K562 (cell line): Measurements from ENCODE around the gene COL20A1. TPM values are rescaled to one million over a fixed set of nuclear protein-coding genes. Genes with fewer than 3 reads are reported as not detected.

ENCODE experiments used
- ATF1 ChIP-seq, 2 experiments: fragments of 450-650 bp in 1 of 2; IDR thresholded peaks; 2 replicates each; pipeline ENCODE4 v1.6.1; 2016; ENCODE audit warnings: missing compliant biosample characterization in 1 of 2, missing genetic modification characterization in 1 of 2
- CREB1 ChIP-seq, 2 experiments: sonication (generic) in 1 of 2; formaldehyde crosslinking in 1 of 2; IDR thresholded peaks; 2 replicates each; pipeline versions ENCODE4 v1.6.1 to v1.8.0; 2012 to 2022; ENCODE audit warnings: inconsistent platforms in 1 of 2, mild to moderate bottlenecking in 1 of 2, missing genetic modification reagents in 1 of 2, moderate library complexity in 1 of 2
- GABPB1 ChIP-seq: sonication (generic); formaldehyde crosslinking; IDR thresholded peaks from 2 replicates; pipeline ENCODE4 v1.8.0; 2022; ENCODE audit warnings: mild to moderate bottlenecking, missing genetic modification reagents
- HCFC1 ChIP-seq: IDR thresholded peaks from 2 replicates; pipeline ENCODE4 v1.6.1; 2012; ENCODE audit warnings: low read depth, low read length, improper control_type of control experiment
- HMG20A ChIP-seq: fragments of 450-650 bp; formaldehyde crosslinking; conservative IDR thresholded peaks from 2 replicates; pipeline ENCODE4 v1.4.0; 2020; ENCODE audit warnings: mild to moderate bottlenecking, mixed read lengths
- HSF4 ChIP-seq: fragments of 250-450 bp; sonication (Bioruptor Pico); IDR thresholded peaks from 2 replicates; pipeline ENCODE4 v2.1.2; 2022; ENCODE audit warnings: mild to moderate bottlenecking, moderate library complexity, borderline replicate concordance
- KLF1 ChIP-seq: fragments of 450-650 bp; IDR thresholded peaks from 2 replicates; pipeline ENCODE4 v1.6.1; 2016; ENCODE audit warnings: missing genetic modification characterization, missing compliant biosample characterization
- MTA3 ChIP-seq: fragments of 450-650 bp; formaldehyde crosslinking; IDR thresholded peaks from 2 replicates; pipeline ENCODE4 v1.6.1; 2017; ENCODE audit warnings: mild to moderate bottlenecking, borderline replicate concordance
- SREBF1 ChIP-seq: fragments of 150-350 bp; IDR thresholded peaks from 2 replicates; pipeline ENCODE4 v1.6.1; 2014; ENCODE audit warnings: antibody characterized with exemption, low read depth, low read length, borderline replicate concordance
- SRSF9 ChIP-seq: fragments of 200-400 bp; formaldehyde crosslinking; IDR thresholded peaks from 2 replicates; pipeline ENCODE4 v1.6.1; 2017; ENCODE audit warnings: low read depth, low read length, borderline replicate concordance
- STAG1 ChIP-seq: sonication (generic); formaldehyde crosslinking; IDR thresholded peaks from 2 replicates; pipeline ENCODE4 v1.5.0; 2020; ENCODE audit warnings: missing genetic modification reagents, borderline replicate concordance
- XRCC3 ChIP-seq: fragments of 450-650 bp; IDR thresholded peaks from 2 replicates; pipeline ENCODE4 v1.6.1; 2017; ENCODE audit warnings: mild to moderate bottlenecking, moderate library complexity
- ZEB2 ChIP-seq: fragments of 450-650 bp; IDR thresholded peaks from 2 replicates; pipeline ENCODE4 v1.6.1; 2016
- ZNF12 ChIP-seq: sonication (generic); formaldehyde crosslinking; IDR thresholded peaks from 2 replicates; pipeline ENCODE4 v1.4.0; 2020; ENCODE audit warnings: mild to moderate bottlenecking, missing genetic modification reagents
- ZNF212 ChIP-seq: fragments of 450-650 bp; formaldehyde crosslinking; IDR thresholded peaks from 2 replicates; pipeline ENCODE4 v1.4.0; 2020; ENCODE audit warnings: mild to moderate bottlenecking
- ZNF586 ChIP-seq: fragments of 450-650 bp; formaldehyde crosslinking; conservative IDR thresholded peaks from 2 replicates; pipeline ENCODE4 v1.4.0; 2020; ENCODE audit warnings: mild to moderate bottlenecking, moderate library complexity
- ZNF764 ChIP-seq: fragments of 250-450 bp; sonication (Bioruptor Pico); IDR thresholded peaks from 2 replicates; pipeline ENCODE4 v1.4.0; 2020; ENCODE audit warnings: low read depth, mild to moderate bottlenecking, moderate library complexity
- ZNF79 ChIP-seq: fragments of 250-450 bp; sonication (Bioruptor Pico); IDR thresholded peaks from 2 replicates; pipeline ENCODE4 v1.4.0; 2020; ENCODE audit warnings: low read depth, mild to moderate bottlenecking, moderate library complexity
- polyA plus RNA-seq, 8 experiments: library from polyadenylated mRNA; depleted of rRNA in 4 of 8; stranded (reverse) in 5 of 8; unstranded in 3 of 8; fragments of >200 nt; fragmentation: Nextera tagmentation in 2 of 8; fragmentation: Illumina TruSeq in 1 of 8; extraction: Ambion mirVana in 2 of 8; extraction: Trizol in 1 of 8; gene quantifications; 2 replicates each; pipeline versions ENCODE4 v1.2.1 to v1.2.3, GENCODE V29; 2011 to 2014; ENCODE audit warnings: inconsistent platforms in 1 of 8, missing spikeins in 1 of 8
- total RNA-seq, 7 experiments: library from RNA; depleted of rRNA in 6 of 7; stranded (reverse); fragments of >200 nt in 6 of 7; fragmentation: Illumina TruSeq in 2 of 7; extraction: Trizol in 2 of 7; gene quantifications; 2 replicates each; pipeline versions ENCODE4 v1.2.1 to v1.2.3, GENCODE V29; 2011 to 2021; ENCODE audit warnings: low replicate concordance in 1 of 7
- TF ChIP-seq, protein P1 (sequence below), 2 experiments: fragments of 450-650 bp; IDR thresholded peaks; 2 replicates each; pipeline ENCODE4 v1.6.1; 2018; ENCODE audit warnings: mild to moderate bottlenecking in 2 of 2, low read depth in 1 of 2; ENCODE audit not compliant: partially characterized antibody in 2 of 2

COL20A1 gene
- total and polyA plus RNA-seq, 9 of the 15 experiments (the other 6 are each of a cell fraction or from before 2014, with no cell fraction given): not detected

- TF ChIP-seq, protein P1, sequence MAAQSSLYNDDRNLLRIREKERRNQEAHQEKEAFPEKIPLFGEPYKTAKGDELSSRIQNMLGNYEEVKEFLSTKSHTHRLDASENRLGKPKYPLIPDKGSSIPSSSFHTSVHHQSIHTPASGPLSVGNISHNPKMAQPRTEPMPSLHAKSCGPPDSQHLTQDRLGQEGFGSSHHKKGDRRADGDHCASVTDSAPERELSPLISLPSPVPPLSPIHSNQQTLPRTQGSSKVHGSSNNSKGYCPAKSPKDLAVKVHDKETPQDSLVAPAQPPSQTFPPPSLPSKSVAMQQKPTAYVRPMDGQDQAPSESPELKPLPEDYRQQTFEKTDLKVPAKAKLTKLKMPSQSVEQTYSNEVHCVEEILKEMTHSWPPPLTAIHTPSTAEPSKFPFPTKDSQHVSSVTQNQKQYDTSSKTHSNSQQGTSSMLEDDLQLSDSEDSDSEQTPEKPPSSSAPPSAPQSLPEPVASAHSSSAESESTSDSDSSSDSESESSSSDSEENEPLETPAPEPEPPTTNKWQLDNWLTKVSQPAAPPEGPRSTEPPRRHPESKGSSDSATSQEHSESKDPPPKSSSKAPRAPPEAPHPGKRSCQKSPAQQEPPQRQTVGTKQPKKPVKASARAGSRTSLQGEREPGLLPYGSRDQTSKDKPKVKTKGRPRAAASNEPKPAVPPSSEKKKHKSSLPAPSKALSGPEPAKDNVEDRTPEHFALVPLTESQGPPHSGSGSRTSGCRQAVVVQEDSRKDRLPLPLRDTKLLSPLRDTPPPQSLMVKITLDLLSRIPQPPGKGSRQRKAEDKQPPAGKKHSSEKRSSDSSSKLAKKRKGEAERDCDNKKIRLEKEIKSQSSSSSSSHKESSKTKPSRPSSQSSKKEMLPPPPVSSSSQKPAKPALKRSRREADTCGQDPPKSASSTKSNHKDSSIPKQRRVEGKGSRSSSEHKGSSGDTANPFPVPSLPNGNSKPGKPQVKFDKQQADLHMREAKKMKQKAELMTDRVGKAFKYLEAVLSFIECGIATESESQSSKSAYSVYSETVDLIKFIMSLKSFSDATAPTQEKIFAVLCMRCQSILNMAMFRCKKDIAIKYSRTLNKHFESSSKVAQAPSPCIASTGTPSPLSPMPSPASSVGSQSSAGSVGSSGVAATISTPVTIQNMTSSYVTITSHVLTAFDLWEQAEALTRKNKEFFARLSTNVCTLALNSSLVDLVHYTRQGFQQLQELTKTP (IDR thresholded peaks at IDR 0.05; ENCODE audit: low read depth in 1 of 2, partially characterized antibody in 2 of 2): no peak
- TF ChIP-seq HMG20A (no peak), ZNF12 (CRISPR knock-in tag) (no peak), ZNF212 (no peak), ZNF764 (no peak), ATF1 (CRISPR knock-in tag; IDR thresholded peaks at IDR 0.05) (0 out of 2 replicates have a peak, but pooled peaks have one; percentile 27), ATF1 (tag; IDR thresholded peaks at IDR 0.05) (peak; percentile 88), HCFC1 (peak; percentile 70), XRCC3 (no peak), SRSF9 (no peak), KLF1 (tag) (no peak), ZNF586 (no peak), CREB1 (IDR thresholded peaks at IDR 0.05) (peak; percentile 76), CREB1 (CRISPR knock-in tag; IDR thresholded peaks at IDR 0.05) (peak; percentile 79; the same call in 1 of the 2 replicates), STAG1 (CRISPR knock-in tag) (no peak), SREBF1 (no peak), ZNF79 (CRISPR knock-in tag) (no peak), HSF4 (CRISPR knock-in tag) (no peak), ZEB2 (no peak), MTA3 (0 out of 2 replicates have a peak, but pooled peaks have one; percentile 27), GABPB1 (CRISPR knock-in tag) (peak; percentile 94)
Measured at GRCh38 chr20:63272105-63273058, 20.6 kb upstream of the COL20A1 start, which contains the start of gene ARFGAP1 (continued).
